Measurements from ENCODE around the gene RBM20. TPM values are rescaled to one million over a fixed set of nuclear protein-coding genes. Genes with fewer than 3 reads are reported as not detected.

Gene RBM20
- total RNA-seq, 2 donors from 2014 or later: 7.8 to 13.9 TPM

DNA sequence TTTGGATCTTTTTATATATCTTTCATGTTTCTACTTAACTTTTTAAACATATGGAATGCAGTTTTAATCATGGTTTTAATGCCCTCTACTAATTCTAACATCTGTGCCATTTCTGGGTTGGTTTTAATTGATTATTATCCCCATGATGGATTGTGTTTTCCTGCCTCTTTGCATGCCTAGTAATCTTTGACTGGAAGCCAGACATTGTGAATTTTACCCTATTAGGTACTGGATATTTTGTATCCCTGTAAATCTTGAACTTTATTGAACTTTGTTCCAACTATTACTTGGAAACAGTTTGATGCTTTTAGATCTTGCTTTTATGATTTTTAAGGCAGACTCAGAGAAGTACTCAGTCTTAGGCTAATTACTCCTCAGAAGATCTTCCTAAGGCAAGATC, 16.0 kb upstream of the RBM20 start:
- Histone ChIP-seq H3K27ac (no peak overlapping the region), H3K4me3 (no peak overlapping the region), H3K4me1 (ENCODE audit: control insufficient read depth in 1 of 2, low read depth in 2 of 2) (peaks cover 14 to 21% of the 10 kb centered on the region in 2 donors), H3K9me3 (no peaks in the 10 kb centered on the region), H3K27me3 (replicated peaks; ENCODE audit: insufficient read depth) (no peaks in the 10 kb centered on the region), H3K36me3 (no peaks in the 10 kb centered on the region)
- DNase-seq (ENCODE audit: low spot score) (no peak), ATAC-seq (ENCODE audit: insufficient number of reproducible peaks, low FRiP score, low read depth) (no peak)
- TF ChIP-seq, protein P1, sequence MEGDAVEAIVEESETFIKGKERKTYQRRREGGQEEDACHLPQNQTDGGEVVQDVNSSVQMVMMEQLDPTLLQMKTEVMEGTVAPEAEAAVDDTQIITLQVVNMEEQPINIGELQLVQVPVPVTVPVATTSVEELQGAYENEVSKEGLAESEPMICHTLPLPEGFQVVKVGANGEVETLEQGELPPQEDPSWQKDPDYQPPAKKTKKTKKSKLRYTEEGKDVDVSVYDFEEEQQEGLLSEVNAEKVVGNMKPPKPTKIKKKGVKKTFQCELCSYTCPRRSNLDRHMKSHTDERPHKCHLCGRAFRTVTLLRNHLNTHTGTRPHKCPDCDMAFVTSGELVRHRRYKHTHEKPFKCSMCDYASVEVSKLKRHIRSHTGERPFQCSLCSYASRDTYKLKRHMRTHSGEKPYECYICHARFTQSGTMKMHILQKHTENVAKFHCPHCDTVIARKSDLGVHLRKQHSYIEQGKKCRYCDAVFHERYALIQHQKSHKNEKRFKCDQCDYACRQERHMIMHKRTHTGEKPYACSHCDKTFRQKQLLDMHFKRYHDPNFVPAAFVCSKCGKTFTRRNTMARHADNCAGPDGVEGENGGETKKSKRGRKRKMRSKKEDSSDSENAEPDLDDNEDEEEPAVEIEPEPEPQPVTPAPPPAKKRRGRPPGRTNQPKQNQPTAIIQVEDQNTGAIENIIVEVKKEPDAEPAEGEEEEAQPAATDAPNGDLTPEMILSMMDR (IDR thresholded peaks at IDR 0.05): no peak

DNA sequence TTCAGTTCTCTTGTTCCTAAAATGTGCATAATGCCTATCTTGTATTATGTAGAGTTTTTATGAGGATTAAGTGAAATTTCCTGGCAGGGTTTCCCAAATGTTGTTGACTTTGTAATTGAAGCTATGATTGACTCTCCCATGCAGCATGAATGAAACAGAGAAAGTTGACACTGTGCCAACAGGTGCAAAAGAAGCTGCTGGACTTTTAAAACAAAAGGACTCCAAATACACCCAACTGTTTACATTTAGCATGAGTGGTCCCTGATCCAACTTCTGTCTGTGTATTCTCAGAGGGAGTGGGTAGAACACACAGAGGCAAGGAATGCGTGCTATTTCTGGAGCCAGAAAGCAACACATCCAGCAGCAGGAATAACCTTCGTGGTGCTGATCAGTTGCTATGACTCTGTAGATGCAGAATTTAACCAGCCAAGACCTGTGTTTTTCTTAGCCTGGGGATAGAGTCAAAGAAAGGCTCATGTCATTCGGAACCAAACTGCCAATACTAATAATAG, 14.4 kb upstream of the RBM20 start:
- no peaks in the 10 kb centered on the region for H3K27me3 ChIP-seq (replicated peaks; ENCODE audit: insufficient read depth)
- H3K36me3 ChIP-seq: no peaks in the 10 kb centered on the region
- H3K4me1 ChIP-seq (ENCODE audit: control insufficient read depth in 1 of 2, low read depth in 2 of 2): peaks cover 16 to 24% of the 10 kb centered on the region in 2 donors
- H3K4me3 ChIP-seq: no peak overlapping the region
- ATAC-seq (ENCODE audit: insufficient number of reproducible peaks, low FRiP score, low read depth) (peak; percentile 88), DNase-seq (ENCODE audit: low spot score) (no peak)
- TF ChIP-seq, protein P1 (IDR thresholded peaks at IDR 0.05): no peak
- peak overlapping the region; percentile 7 to 94 for H3K27ac ChIP-seq
- no peaks in the 10 kb centered on the region for H3K9me3 ChIP-seq

DNA sequence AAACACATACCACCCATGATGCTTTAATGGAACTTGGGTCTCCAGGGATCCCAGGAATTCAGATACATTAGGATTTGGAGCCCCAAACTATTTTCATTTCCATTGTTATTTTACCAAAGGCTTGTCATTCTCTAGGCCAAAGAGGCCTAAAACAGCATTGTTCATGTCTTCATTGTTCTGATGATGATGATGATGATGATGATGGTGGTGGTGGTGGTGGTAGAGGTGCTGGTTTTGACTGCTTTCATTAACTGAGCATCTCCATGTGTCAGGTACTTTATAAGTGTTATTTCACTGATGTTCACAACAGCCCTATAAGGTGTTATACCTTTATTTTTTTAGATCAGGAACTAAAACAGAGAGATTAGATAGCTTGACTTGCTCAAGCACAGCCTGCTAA, 12.2 kb upstream of the RBM20 start:
- no peak for ATAC-seq (ENCODE audit: insufficient number of reproducible peaks, low FRiP score, low read depth)
- peak overlapping the region in 1 of 2 donors; percentile 3 for H3K27ac ChIP-seq
- no peak for DNase-seq (ENCODE audit: low spot score)
- H3K4me3 ChIP-seq: no peak overlapping the region
- H3K4me1 ChIP-seq (ENCODE audit: control insufficient read depth in 1 of 2, low read depth in 2 of 2): peaks cover 23 to 43% of the 10 kb centered on the region in 2 donors
- H3K27me3 ChIP-seq (replicated peaks; ENCODE audit: insufficient read depth): no peaks in the 10 kb centered on the region
- H3K36me3 ChIP-seq: no peaks in the 10 kb centered on the region
- TF ChIP-seq, protein P1 (IDR thresholded peaks at IDR 0.05): no peak
- H3K9me3 ChIP-seq: no peaks in the 10 kb centered on the region

DNA sequence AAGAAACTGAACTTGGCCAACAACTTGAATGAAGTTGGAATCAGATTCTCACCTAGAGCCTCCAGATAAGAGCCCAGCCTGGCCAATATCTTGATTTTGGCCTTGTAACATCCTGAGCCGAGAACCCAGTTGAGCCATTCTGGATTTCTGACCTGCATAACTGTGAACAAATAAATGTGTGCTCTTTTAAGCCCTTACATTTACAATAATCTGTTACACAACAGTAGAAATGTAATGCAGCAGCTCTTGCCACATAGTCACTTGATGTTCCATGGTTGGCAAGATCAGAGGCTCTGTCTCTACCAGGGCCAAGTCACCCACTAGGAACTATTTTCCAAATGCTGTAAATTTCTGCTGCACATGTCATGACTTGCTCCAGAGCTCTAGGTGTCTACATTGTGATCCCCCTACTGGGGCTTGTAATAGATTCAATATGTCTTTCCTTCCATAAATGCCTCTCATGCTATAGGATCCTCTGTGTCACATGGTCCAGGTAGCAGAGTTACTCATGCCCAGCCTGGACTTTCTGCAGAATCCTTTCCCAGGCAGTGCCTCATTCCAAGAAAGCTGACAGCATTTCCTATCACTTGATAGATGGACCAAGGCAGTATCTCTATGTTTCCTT, 11.4 kb upstream of the RBM20 start:
- H3K27me3 ChIP-seq (replicated peaks; ENCODE audit: insufficient read depth): no peaks in the 10 kb centered on the region
- no peak overlapping the region for H3K4me3 ChIP-seq
- ATAC-seq (ENCODE audit: insufficient number of reproducible peaks, low FRiP score, low read depth) (no peak), DNase-seq (ENCODE audit: low spot score) (no peak)
- H3K9me3 ChIP-seq: no peaks in the 10 kb centered on the region
- TF ChIP-seq, protein P1 (IDR thresholded peaks at IDR 0.05): no peak
- H3K27ac ChIP-seq: peak overlapping the region; percentile 3 to 16
- H3K4me1 ChIP-seq (ENCODE audit: control insufficient read depth in 1 of 2, low read depth in 2 of 2): peaks cover 29 to 50% of the 10 kb centered on the region in 2 donors
- no peaks in the 10 kb centered on the region for H3K36me3 ChIP-seq

DNA sequence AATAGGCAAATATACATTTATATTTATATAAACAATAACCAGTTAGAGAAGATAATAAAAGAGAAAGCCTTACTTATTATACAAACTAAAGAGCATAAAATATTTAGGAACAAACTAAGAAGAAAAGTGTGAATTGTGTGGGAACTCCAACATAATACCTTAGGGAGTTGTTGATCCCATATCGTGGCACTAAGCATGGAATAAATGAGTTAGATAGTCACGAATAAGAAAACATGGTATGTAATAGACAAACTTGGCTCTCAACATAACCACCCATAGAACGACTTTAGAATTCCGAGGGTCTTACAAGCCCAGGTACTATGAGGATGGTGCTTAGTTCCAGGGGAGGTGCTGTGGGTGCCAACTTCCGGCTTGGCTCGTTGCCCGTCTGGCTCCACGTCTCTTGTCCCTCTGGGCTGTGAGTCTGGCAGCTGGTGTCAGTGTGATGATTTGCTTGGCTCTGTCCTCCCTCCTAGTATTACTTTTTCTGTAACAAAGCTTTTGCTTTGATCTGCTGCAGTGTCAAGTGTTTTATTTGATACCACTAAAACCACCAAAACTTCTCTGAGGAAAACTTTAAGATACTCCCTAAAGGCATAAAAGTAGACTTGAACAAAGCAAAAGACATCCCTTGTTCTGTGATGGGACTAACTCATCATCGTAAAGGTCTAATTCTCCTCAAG, 9.5 kb upstream of the RBM20 start:
- H3K4me3 ChIP-seq: peak overlapping the region; percentile 14
- H3K27ac ChIP-seq: peak overlapping the region in 1 of 2 donors; percentile 68
- H3K36me3 ChIP-seq: no peaks in the 10 kb centered on the region
- H3K4me1 ChIP-seq (ENCODE audit: control insufficient read depth in 1 of 2, low read depth in 2 of 2): peaks cover 24 to 52% of the 10 kb centered on the region in 2 donors
- DNase-seq (ENCODE audit: low spot score) (no peak), ATAC-seq (ENCODE audit: insufficient number of reproducible peaks, low FRiP score, low read depth) (no peak)
- H3K9me3 ChIP-seq: no peaks in the 10 kb centered on the region
- TF ChIP-seq, protein P1 (IDR thresholded peaks at IDR 0.05): no peak
- H3K27me3 ChIP-seq (replicated peaks; ENCODE audit: insufficient read depth): no peaks in the 10 kb centered on the region
